ENCODE measurements around the gene AP3S2.

AP3S2 gene

GRCh38 chr15:89910891-89911626, 17.3 kb upstream of the AP3S2 start:
- TF ChIP-seq CTCF (IDR thresholded peaks at IDR 0.05) = no peak
- H3K4me3 ChIP-seq = no peak overlapping the region
- H3K27ac ChIP-seq = no peak overlapping the region
- DNase-seq (ENCODE audit: low spot score) = no peak

GRCh38 chr15:89909611-89910010, 15.8 kb upstream of the AP3S2 start:
- TF ChIP-seq CTCF (IDR thresholded peaks at IDR 0.05) = no peak
- no peak for DNase-seq (ENCODE audit: low spot score)
- H3K27ac ChIP-seq = no peak overlapping the region

GRCh38 chr15:89908226-89908625, 14.4 kb upstream of the AP3S2 start:
- no peak for TF ChIP-seq CTCF (IDR thresholded peaks at IDR 0.05)
- DNase-seq (ENCODE audit: low spot score) = peak; percentile 58
- Histone ChIP-seq H3K4me3 (no peak overlapping the region), H3K27ac (no peak overlapping the region)

More at GRCh38 chr15:89909611-89910010, 15.8 kb upstream of the AP3S2 start:
- H3K4me3 ChIP-seq = no peak overlapping the region

- Histone ChIP-seq H3K27ac (no peak overlapping the region), H3K4me3 (no peak overlapping the region)
- no peak for TF ChIP-seq CTCF (IDR thresholded peaks at IDR 0.05)
- peak; percentile 24 for DNase-seq (ENCODE audit: low spot score)
These were observed 13.5 kb upstream of the AP3S2 start for GRCh38 chr15:89907289-89907688.

- no peak for TF ChIP-seq CTCF (IDR thresholded peaks at IDR 0.05)
- Histone ChIP-seq H3K27ac (no peak overlapping the region), H3K4me3 (no peak overlapping the region)
- peak; percentile 26 for DNase-seq (ENCODE audit: low spot score)
These were observed 12.1 kb upstream of the AP3S2 start for GRCh38 chr15:89905846-89906378.

- no peak for TF ChIP-seq CTCF (IDR thresholded peaks at IDR 0.05)
These were observed 10.7 kb upstream of the AP3S2 start for GRCh38 chr15:89904519-89904918.

GRCh38 chr15:89903858-89904130, 10.0 kb upstream of the AP3S2 start:
- no peak for DNase-seq (ENCODE audit: low spot score)
- no peak for TF ChIP-seq CTCF (IDR thresholded peaks at IDR 0.05)
- H3K27ac ChIP-seq = no peak overlapping the region
- no peak overlapping the region for H3K4me3 ChIP-seq

More at GRCh38 chr15:89904519-89904918, 10.7 kb upstream of the AP3S2 start:
- Histone ChIP-seq H3K4me3 (no peak overlapping the region), H3K27ac (no peak overlapping the region)
- peak; percentile 35 for DNase-seq (ENCODE audit: low spot score)

All from coronary artery (tissue), 2 donors.